Common myeloid progenitor, CD34-positive (primary cell): ENCODE measurements around the gene PTPRK.

Experiments used
- CTCF ChIA-PET: fragments of 350-600 bp; sonication (Branson Sonifier 250); formaldehyde crosslinking; loops from one replicate; lab custom pipeline; 2021; ENCODE audit warnings: antibody characterized with exemption; lab: Charles Lee
- POLR2A ChIA-PET: fragments of 350-600 bp; sonication (Branson Sonifier 250); formaldehyde crosslinking; loops from one replicate; lab custom pipeline; 2021; ENCODE audit warnings: antibody characterized with exemption; lab: Charles Lee
- DNase-seq, 3 donors: peaks; one replicate each; pipeline versions ENCODE4 v3.0.0 to v3.0.0-alpha.2; 2013
- H3K27ac ChIP-seq, 2 experiments: 1 replicate in 1 of 2; 2 replicates in 1 of 2; pipeline ENCODE4 v1.7.0; 2013; ENCODE audit warnings: inconsistent platforms in 2 of 2, low read length in 2 of 2, mild to moderate bottlenecking in 2 of 2, low read depth in 1 of 2, moderate library complexity in 1 of 2; ENCODE audit not compliant: severe bottlenecking in 2 of 2, insufficient read depth in 1 of 2, poor library complexity in 1 of 2
- H3K27me3 ChIP-seq, 5 experiments: replicated peaks in 2 of 5; 1 replicate in 3 of 5; 2 replicates in 2 of 5; pipeline versions ENCODE4 v1.6.1 to v1.7.0; 2013; ENCODE audit warnings: low read length in 4 of 5, mild to moderate bottlenecking in 2 of 5, moderate library complexity in 2 of 5, inconsistent platforms in 1 of 5; ENCODE audit not compliant: insufficient read depth in 5 of 5, control insufficient read depth in 4 of 5
- H3K36me3 ChIP-seq, 4 experiments: 1 replicate in 2 of 4; 2 replicates in 2 of 4; pipeline versions ENCODE4 v1.6.1 to v1.7.0; 2013; ENCODE audit warnings: low read length in 3 of 4, control low read depth in 1 of 4, mild to moderate bottlenecking in 1 of 4; ENCODE audit not compliant: control insufficient read depth in 4 of 4, insufficient read depth in 4 of 4
- H3K4me1 ChIP-seq, 4 experiments: 1 replicate in 3 of 4; 2 replicates in 1 of 4; pipeline versions ENCODE4 v1.6.1 to v1.7.1; 2013; ENCODE audit warnings: low read length in 3 of 4, mild to moderate bottlenecking in 3 of 4, control low read depth in 1 of 4, inconsistent platforms in 1 of 4, moderate library complexity in 1 of 4; ENCODE audit not compliant: control insufficient read depth in 4 of 4, insufficient read depth in 4 of 4; ENCODE audit errors: control extremely low read depth in 1 of 4
- H3K4me3 ChIP-seq, 7 experiments: 1 replicate in 4 of 7; 2 replicates in 3 of 7; pipeline versions ENCODE4 v1.5.1 to v1.7.0; 2013; ENCODE audit warnings: mild to moderate bottlenecking in 7 of 7, low read length in 6 of 7, moderate library complexity in 6 of 7, inconsistent platforms in 2 of 7, low read depth in 2 of 7, control low read depth in 1 of 7; ENCODE audit not compliant: insufficient read depth in 4 of 7, control insufficient read depth in 1 of 7; ENCODE audit errors: extremely low read depth in 1 of 7
- H3K9me3 ChIP-seq, 5 experiments: 1 replicate in 4 of 5; 2 replicates in 1 of 5; pipeline versions ENCODE4 v1.6.1 to v1.7.1; 2013; ENCODE audit warnings: low read length in 4 of 5, mild to moderate bottlenecking in 2 of 5, inconsistent platforms in 1 of 5, low read depth in 1 of 5, moderate library complexity in 1 of 5; ENCODE audit not compliant: control insufficient read depth in 4 of 5, insufficient read depth in 2 of 5; ENCODE audit errors: control extremely low read depth in 1 of 5
- WGBS: methylation state at CpG from one replicate; pipeline ENCODE4 v1.1.5; 2013; ENCODE audit not compliant: insufficient coverage; 5-methylcytosine and 5-hydroxymethylcytosine counted together

PTPRK gene

DNA sequence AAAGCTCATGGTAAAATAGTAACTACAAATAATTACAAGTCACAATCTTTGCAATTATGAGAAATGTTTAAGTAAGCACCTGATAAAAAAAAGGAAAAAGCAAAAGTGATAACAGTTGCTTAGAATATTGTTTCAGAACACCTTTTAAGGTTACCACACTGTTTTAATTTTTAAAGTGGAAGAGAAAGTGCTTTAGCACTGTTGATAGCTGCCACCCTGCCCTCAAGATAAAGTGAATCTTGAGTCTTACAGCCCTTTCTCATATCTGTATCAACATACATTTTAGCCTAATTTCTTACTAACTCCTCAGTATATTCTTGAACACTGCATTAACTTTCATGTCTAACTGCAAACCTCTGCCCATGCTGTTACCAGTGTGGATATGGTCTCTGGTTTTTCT is 492.2 kb downstream of the PTPRK start:
- ChIA-PET CTCF (no interaction called here), POLR2A (no interaction called here)
- Histone ChIP-seq H3K27me3 (no peaks in the 10 kb centered on the region), H3K9me3 (no peaks in the 10 kb centered on the region), H3K27ac (no peak overlapping the region), H3K4me1 (no peaks in the 10 kb centered on the region), H3K36me3 (no peaks in the 10 kb centered on the region), H3K4me3 (no peak overlapping the region)
- DNase-seq, result no peak

DNA sequence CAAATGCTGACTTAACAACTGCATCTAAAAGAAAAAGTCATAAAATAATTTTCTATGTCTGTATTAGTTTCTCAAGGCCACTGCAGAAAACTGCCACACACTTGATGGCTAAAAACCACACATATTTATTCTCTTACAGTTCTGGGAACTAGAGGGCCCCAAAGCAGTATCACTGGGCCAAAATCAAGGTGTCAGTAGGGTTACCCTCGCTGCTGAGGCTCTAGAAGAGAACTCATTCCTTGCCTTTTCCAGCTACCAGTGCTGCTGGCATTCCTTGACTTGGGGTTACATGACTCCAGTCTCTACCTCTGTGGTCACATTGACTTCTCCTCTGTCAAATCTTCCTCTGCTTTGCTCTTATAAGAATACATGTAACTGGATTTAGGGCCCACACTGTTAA is 494.9 kb downstream of the PTPRK start:
- no peak for DNase-seq
- no CpG with 5 or more reads among the region's 1 CpG for WGBS
- Histone ChIP-seq H3K27me3 (no peaks in the 10 kb centered on the region), H3K4me1 (no peaks in the 10 kb centered on the region), H3K36me3 (no peaks in the 10 kb centered on the region), H3K4me3 (no peak overlapping the region), H3K27ac (no peak overlapping the region), H3K9me3 (no peaks in the 10 kb centered on the region)
- ChIA-PET CTCF (no interaction called here), POLR2A (no interaction called here)

DNA sequence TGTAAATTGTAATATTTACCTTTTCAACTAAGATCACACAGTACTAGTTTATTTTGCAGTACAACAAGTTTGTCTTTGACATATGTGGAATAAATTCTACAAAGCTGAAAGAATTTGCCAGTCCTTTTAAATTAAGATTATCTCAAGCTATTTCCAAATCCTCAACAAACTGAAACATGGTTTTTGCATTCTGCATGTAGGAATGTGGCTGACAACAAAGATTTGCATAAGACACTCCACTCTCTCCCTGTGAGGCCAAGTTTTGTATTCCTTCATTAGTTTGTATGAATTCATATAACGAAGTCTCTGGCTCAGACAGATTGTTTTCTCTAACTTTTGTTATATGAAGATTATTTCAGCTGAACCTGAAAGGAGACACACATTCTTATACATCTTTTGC is 495.4 kb downstream of the PTPRK start:
- CTCF ChIA-PET, result no interaction called here
- POLR2A ChIA-PET, result no interaction called here
- Histone ChIP-seq H3K27ac (no peak overlapping the region), H3K36me3 (no peaks in the 10 kb centered on the region), H3K27me3 (no peaks in the 10 kb centered on the region), H3K9me3 (no peaks in the 10 kb centered on the region), H3K4me1 (no peaks in the 10 kb centered on the region), H3K4me3 (no peak overlapping the region)
- no peak for DNase-seq
- no CpG with 5 or more reads among the region's 1 CpG for WGBS

DNA sequence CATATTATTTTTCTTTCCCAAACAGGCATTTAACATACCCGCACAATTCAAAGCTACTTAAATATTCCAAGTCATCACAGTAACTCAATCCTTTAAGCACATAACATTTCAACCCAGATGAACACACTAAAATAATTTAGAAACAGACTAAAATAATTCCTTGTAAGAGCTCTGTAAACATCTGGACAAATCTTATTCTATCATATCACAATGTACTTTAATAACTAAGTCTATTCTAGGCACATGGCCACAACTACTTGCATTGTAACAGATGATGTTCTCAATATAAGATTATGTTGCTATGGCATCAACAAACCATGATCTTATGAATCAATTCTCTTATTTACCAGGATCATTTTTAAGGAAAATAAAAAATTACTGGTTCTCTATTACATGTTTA is 496.4 kb downstream of the PTPRK start:
- no peak overlapping the region for H3K27ac ChIP-seq
- no peaks in the 10 kb centered on the region for H3K4me1 ChIP-seq
- no peaks in the 10 kb centered on the region for H3K36me3 ChIP-seq
- 100% methylated on average over 1 of the region's 1 CpG for WGBS
- no peaks in the 10 kb centered on the region for H3K9me3 ChIP-seq
- ChIA-PET POLR2A (no interaction called here), CTCF (no interaction called here)
- DNase-seq, result no peak
- H3K4me3 ChIP-seq, result no peak overlapping the region
- H3K27me3 ChIP-seq, result no peaks in the 10 kb centered on the region

DNA sequence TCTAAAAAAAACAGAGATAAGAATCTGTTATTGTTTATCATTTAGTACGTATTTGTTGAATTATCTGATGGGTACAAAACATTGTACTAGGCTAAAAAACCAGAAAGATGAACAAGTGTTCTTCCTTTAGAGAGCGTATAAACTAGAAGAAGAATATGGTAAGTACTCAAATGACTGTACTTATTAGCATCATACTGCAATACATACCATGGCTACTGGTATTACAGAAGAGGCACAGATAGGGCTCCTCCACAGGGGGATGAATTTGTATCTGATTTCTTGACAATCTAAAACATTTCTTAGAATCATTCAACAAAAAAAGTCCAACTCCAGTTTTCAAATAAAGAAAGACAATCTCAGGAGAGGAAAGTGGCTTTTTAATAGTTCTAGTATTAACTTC is 501.6 kb downstream of the PTPRK start:
- Histone ChIP-seq H3K9me3 (no peaks in the 10 kb centered on the region), H3K27me3 (no peaks in the 10 kb centered on the region), H3K4me1 (no peaks in the 10 kb centered on the region), H3K27ac (no peak overlapping the region), H3K36me3 (no peaks in the 10 kb centered on the region), H3K4me3 (no peak overlapping the region)
- ChIA-PET POLR2A (no interaction called here), CTCF (no interaction called here)
- WGBS, result no CpG with 5 or more reads among the region's 2 CpGs
- DNase-seq, result no peak

DNA sequence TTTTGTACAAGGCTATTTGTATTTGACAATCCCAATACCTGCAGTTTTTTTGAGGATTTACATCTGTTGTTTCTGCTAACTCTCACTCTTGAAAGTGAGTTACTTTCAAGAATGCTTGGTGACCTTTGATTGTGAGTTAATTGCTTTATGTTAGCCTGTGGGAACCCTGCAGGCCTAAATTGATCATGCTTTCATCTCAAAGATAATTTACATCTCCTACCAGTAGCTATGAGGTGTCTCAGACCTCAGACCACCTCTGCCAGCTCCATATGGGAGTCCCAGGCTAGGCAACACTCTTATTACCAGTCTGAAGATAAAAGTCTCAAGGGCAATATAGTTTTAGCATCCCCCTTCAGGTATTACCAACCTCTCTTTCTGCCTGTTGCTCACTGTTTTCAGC is 503.1 kb downstream of the PTPRK start:
- H3K4me3 ChIP-seq, result no peak overlapping the region
- no peak for DNase-seq
- no peaks in the 10 kb centered on the region for H3K9me3 ChIP-seq
- H3K36me3 ChIP-seq, result no peaks in the 10 kb centered on the region
- no peaks in the 10 kb centered on the region for H3K27me3 ChIP-seq
- POLR2A ChIA-PET, result no interaction called here
- H3K4me1 ChIP-seq, result no peaks in the 10 kb centered on the region
- no peak overlapping the region for H3K27ac ChIP-seq
- CTCF ChIA-PET, result no interaction called here

DNA sequence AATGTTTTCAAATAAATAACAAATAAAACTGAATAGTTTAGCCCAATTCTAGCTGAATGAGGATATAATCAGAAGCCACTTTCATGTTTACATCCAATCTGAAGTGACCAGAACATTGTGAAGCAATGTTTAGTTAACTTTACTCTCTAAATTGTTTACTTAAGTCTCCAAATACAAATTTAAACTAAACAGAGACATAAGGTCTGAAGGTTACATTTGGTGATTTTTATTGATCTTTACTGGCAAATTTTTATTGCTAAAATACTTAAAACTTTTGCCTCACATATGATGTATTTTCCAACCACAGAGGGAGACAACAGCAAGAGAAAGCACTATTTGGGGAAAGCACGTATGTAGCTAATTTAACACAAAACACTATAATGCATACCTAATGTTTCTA is 512.7 kb downstream of the PTPRK start:
- POLR2A ChIA-PET, result no interaction called here
- Histone ChIP-seq H3K4me1 (no peaks in the 10 kb centered on the region), H3K4me3 (no peak overlapping the region), H3K36me3 (no peaks in the 10 kb centered on the region), H3K27ac (no peak overlapping the region), H3K27me3 (no peaks in the 10 kb centered on the region), H3K9me3 (no peaks in the 10 kb centered on the region)
- no peak for DNase-seq
- CTCF ChIA-PET, result no interaction called here
- no CpG with 5 or more reads among the region's 1 CpG for WGBS

DNA sequence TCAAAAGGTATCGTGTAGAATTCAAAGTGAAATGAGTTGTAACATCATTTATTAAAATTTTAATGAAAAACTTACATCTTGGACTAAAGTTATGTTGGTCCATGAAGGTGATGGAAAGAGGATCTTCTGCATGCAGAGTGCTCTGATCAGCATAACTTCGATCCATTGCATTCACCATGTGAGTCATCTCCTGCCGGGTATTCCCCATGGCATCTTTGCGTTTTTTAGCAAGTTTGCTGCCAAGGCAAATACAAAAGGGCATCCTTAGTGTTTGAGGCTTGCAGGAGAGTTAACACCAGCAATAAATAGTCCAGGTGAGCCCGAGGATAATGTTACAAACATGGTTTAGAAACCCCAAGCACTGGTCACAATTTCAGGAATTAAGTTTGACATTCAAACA is 515.4 kb downstream of the PTPRK start:
- DNase-seq, result no peak
- ChIA-PET CTCF (no interaction called here), POLR2A (no interaction called here)
- Histone ChIP-seq H3K9me3 (no peaks in the 10 kb centered on the region), H3K27ac (no peak overlapping the region), H3K36me3 (no peaks in the 10 kb centered on the region), H3K4me1 (no peaks in the 10 kb centered on the region), H3K27me3 (no peaks in the 10 kb centered on the region), H3K4me3 (no peak overlapping the region)
- 100% methylated on average over 4 of the region's 5 CpGs for WGBS
